ENCODE data around the gene FARS2.
"Not testable (repeated sequence)": the region's sequence is repeated elsewhere in the genome, so short reads cannot be mapped to it uniquely, and the experiment has no call there.

Gene FARS2

DNA sequence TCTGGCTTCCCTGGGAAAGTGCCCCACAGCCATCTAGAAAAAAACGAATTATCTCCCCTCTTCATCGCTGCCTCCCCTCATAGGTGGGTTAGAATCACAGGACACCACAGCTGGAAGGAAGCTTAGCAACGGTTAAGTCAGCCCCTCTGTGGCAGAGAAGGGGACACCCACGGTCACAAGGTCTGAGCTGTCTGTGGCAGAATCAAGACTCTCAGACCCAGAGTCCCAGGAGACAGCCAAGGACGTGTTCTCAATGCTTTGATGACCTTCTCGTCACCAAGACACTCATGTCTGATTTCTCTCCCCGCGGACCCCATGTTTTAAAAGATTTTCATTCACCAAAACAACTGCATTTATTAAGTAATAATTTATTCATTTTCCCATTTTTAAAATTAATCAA is 523.9 kb downstream of the FARS2 start:
- ChIA-PET POLR2A (ENCODE audit: low non-redundant PET) (no interaction called here), CTCF (interaction anchor here (1.2 kb wide), 1 partner anchor 21 kb away, joined by 3 read pairs; no protein-coding TSS in a partner anchor)
- no peak overlapping the region for H3K27ac ChIP-seq
- no peak for DNase-seq (ENCODE audit: low spot score)
- TF ChIP-seq, protein P1, sequence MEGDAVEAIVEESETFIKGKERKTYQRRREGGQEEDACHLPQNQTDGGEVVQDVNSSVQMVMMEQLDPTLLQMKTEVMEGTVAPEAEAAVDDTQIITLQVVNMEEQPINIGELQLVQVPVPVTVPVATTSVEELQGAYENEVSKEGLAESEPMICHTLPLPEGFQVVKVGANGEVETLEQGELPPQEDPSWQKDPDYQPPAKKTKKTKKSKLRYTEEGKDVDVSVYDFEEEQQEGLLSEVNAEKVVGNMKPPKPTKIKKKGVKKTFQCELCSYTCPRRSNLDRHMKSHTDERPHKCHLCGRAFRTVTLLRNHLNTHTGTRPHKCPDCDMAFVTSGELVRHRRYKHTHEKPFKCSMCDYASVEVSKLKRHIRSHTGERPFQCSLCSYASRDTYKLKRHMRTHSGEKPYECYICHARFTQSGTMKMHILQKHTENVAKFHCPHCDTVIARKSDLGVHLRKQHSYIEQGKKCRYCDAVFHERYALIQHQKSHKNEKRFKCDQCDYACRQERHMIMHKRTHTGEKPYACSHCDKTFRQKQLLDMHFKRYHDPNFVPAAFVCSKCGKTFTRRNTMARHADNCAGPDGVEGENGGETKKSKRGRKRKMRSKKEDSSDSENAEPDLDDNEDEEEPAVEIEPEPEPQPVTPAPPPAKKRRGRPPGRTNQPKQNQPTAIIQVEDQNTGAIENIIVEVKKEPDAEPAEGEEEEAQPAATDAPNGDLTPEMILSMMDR (conservative IDR thresholded peaks at IDR 0.05; ENCODE audit: low read depth) = no peak

DNA sequence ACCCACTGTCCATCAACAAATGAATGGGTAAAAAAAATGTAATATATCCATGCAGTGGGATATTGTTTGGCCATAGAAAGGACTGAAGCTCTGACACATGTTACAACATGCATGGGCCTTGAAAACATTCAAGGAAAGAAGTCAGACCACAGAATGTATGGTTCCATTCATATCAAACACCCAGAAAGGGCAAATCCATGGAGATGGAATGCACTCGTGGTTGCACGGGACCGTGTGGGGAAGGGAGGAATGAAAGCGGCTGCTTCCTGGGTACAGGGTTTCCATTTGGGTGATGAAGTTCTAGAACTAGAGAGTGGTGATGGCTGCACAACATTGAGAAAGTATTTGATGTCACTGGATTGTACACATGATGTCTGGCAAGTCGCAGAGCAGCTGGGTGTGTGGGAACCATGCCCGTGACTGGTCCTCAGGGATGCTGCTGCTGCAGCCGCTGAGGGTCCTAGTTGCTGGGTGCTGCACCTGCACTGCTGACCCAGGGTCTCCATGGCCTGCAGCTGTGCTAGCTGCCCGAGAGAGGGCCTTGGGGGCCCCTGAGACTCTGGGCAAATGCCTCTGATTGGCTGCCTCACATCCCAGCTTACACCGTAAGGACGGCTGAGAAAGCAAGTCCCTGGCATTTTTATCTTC is 525.1 kb downstream of the FARS2 start:
- H3K27ac ChIP-seq = no peak overlapping the region
- no peak for DNase-seq (ENCODE audit: low spot score)
- TF ChIP-seq, protein P1 (conservative IDR thresholded peaks at IDR 0.05; ENCODE audit: low read depth) = no peak
- ChIA-PET POLR2A (ENCODE audit: low non-redundant PET) (no interaction called here), CTCF (interaction anchor here (1.2 kb wide), 1 partner anchor 23 kb away, joined by 3 read pairs; no protein-coding TSS in a partner anchor)

DNA sequence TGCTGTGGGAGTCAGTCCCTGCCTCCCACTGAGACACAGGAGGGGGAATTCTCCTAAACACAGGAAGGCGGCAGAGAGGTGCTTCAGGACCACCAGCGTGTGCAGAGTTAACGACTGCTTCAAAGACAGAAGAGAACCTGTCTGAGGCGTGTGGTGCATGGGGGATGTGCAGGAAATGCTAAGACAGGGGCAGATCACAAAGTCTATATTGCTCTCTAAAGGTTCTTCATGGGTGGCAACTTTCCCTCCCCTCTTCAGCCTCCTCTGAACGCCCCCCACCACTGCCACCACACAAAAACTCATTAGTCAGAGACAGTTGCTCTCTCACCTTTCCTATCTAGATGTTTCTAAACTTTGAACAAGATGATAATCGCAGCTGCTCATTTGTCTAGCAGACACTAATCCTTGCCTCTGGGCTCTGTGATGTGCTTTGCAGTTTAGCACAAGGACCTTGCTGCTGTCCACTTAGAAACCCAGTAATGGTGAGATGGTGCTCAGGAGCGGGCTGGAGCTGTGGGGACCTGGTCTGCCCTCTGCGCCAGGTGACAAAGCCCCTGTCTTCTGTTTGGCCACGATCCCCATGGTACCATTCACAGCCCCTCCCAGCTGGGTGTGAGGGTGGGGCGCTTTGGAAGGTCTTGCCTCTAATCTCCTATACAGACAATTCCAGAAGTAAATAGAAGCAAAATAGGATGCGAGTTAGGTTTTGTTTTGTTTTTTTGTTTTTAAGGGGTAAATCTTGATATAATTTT is 525.8 kb downstream of the FARS2 start:
- TF ChIP-seq, protein P1 (conservative IDR thresholded peaks at IDR 0.05; ENCODE audit: low read depth) = no peak
- ChIA-PET POLR2A (ENCODE audit: low non-redundant PET) (no interaction called here), CTCF (no interaction called here)
- no peak overlapping the region for H3K27ac ChIP-seq
- DNase-seq (ENCODE audit: low spot score) = no peak

DNA sequence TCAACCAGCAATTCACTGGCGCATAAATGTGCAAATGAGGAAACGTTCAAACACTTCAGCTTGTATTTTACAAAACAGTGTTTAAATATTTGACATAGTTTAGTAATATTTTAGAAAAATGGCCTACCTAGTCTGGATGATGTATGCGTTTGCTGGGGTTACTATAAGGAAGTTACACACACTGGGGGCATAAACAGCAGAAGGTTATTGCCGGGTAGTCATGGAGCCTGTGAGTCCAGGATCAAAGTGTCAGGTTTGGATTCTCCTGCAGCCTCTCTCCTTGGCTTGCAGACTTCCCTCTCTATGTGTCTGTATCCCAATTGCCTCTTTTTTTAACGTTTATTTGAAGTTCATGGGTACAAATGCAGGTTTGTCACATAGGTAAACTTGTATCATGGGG is 528.1 kb downstream of the FARS2 start:
- POLR2A ChIA-PET (ENCODE audit: low non-redundant PET); H3K27ac ChIP-seq; CTCF ChIA-PET; DNase-seq (ENCODE audit: low spot score): not testable (repeated sequence)

- CTCF ChIA-PET; POLR2A ChIA-PET (ENCODE audit: low non-redundant PET); DNase-seq (ENCODE audit: low spot score); H3K27ac ChIP-seq: not testable (repeated sequence)
Measured at GRCh38 chr6:5796555-5796954, 535.2 kb downstream of the FARS2 start.

DNA sequence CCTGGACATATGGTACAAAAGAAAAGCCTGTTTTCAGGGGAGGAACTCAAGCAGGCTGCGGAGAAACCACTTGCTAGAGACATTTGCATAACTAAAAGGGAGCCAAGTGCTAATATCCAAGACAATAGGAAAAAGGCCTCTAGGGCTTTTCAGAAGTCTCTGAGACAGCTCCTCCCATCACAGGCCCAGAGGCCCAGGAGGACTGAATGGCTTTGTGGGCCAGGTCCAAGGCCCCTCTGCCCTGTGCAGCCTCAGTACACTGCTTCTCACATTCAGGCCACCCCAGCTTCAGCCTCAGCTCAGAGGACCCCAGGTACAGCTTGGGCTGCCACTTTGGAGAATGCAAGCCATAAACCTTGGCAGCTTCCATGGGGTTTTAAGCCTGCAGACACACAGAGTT is 545.1 kb downstream of the FARS2 start:
- POLR2A ChIA-PET (ENCODE audit: low non-redundant PET); H3K27ac ChIP-seq; DNase-seq (ENCODE audit: low spot score): not testable (repeated sequence)
- CTCF ChIA-PET = interaction anchor here (0.6 kb wide), 1 partner anchor 90 kb away, joined by 4 read pairs; no protein-coding TSS in a partner anchor

DNA sequence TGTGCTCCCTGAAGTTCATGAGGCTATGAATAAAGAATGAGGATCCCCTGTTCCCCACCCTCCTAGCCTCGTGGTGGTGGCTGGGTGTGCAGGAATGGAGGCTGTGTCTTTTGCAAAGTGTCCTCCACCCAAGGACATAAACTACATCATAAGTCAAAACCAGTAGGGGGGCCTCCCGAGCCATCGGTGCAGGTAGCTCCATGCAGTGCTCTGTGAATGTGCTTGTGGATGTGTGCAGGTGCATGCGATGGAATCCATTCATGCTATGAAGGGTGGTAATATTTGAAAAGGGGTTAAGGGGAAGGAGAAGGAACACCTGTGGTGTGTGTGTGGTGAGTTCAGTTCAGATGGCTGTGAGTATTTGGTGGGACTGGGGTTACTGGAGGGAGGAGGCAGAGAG is 548.1 kb downstream of the FARS2 start:
- TF ChIP-seq, protein P1 (conservative IDR thresholded peaks at IDR 0.05; ENCODE audit: low read depth) = no peak
- CTCF ChIA-PET = no interaction called here
- DNase-seq (ENCODE audit: low spot score) = no peak
- H3K27ac ChIP-seq = no peak overlapping the region
- POLR2A ChIA-PET (ENCODE audit: low non-redundant PET) = no interaction called here

DNA sequence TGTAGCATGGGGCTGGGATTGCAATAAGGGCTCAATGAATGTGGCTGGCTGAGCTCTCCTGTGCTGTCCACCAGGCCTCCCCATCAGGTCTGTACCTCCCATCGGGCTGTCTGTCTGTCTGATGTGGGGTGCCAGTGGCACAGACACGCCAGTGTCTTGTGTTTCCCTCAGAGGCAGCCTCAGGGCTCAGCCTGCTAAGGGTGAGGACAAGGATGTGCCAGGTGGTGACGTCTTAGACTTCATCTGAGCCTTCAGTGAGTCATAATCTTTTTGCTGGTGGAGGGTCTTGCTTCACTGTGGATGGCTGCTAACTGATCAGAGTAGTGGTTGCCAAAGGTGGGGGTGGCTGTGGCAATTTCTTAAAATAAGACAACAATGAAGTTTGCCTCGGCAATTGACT is 550.7 kb downstream of the FARS2 start:
- no peak overlapping the region for H3K27ac ChIP-seq
- ChIA-PET POLR2A (ENCODE audit: low non-redundant PET) (no interaction called here), CTCF (no interaction called here)
- TF ChIP-seq, protein P1 (conservative IDR thresholded peaks at IDR 0.05; ENCODE audit: low read depth) = no peak
- no peak for DNase-seq (ENCODE audit: low spot score)
